HCT116 (cell line): Measurements from ENCODE around the gene ZNF483. TPM values are rescaled to one million over a fixed set of nuclear protein-coding genes. Genes with fewer than 3 reads are reported as not detected.

ENCODE experiments used
- ATAC-seq: fragments of 200-7000 bp; cut with Tn5 transposase; 2 replicates; pipeline ENCODE4 v1.9.1; 2020; ENCODE audit warnings: mild to moderate bottlenecking, moderate library complexity
- BruUV-seq: library from RNA; stranded (reverse); fragments of 400-500 nt; replicated peaks from 2 replicates; lab custom pipeline; 2021; lab: Mats Ljungman, UMichigan
- CTCF ChIA-PET: fragments of 300-600 bp; sonication (Branson Sonifier 250); formaldehyde crosslinking; loops from one replicate; lab custom pipeline; 2021; ENCODE audit warnings: antibody characterized with exemption; lab: Charles Lee
- POLR2A ChIA-PET: fragments of 300-600, 350-600 bp; sonication (Branson Sonifier 250); formaldehyde crosslinking; loops from one replicate; lab custom pipeline; 2021; ENCODE audit warnings: antibody characterized with exemption; lab: Charles Lee
- RAD21 ChIA-PET, 2 experiments: fragments of 300-600 bp; sonication (Branson Sonifier 250); formaldehyde crosslinking; loops; one replicate each; lab custom pipeline; 2023; ENCODE audit warnings: low total read pairs in 2 of 2; ENCODE audit not compliant: uncharacterized antibody in 2 of 2, unreplicated experiment in 2 of 2, low non-redundant PET in 1 of 2; lab: Charles Lee
- DNase-seq: peaks from one replicate; pipeline ENCODE4 v3.0.0-alpha.2; 2010; ENCODE audit warnings: low read depth, low spot score
- H2AFZ ChIP-seq: fragments of 200-600 bp; shearing (Covaris generic), sonication (generic); 2 replicates; pipeline ENCODE4 v1.6.1; 2017; ENCODE audit warnings: low read depth, mixed run types, mixed read lengths, antibody characterized with exemption, low read length; ENCODE audit not compliant: poor library complexity, severe bottlenecking
- H3K27ac ChIP-seq: 2 replicates; pipeline ENCODE4 v1.5.1; 2012; ENCODE audit warnings: low read depth, low read length
- H3K27me3 ChIP-seq: fragments of 200-600 bp; sonication (generic); 2 replicates; pipeline ENCODE4 v1.6.1; 2016; ENCODE audit warnings: mixed run types, low read length, mixed read lengths; ENCODE audit not compliant: insufficient read depth
- H3K36me3 ChIP-seq, 2 experiments: fragments of 200-500 bp in 1 of 2; fragments of 200-600 bp in 1 of 2; sonication (Bioruptor generic) in 1 of 2; sonication (generic) in 1 of 2; 2 replicates each; pipeline versions ENCODE4 v1.5.1 to v1.6.1; 2014 to 2016; ENCODE audit warnings: low read length in 2 of 2, inconsistent platforms in 1 of 2, mixed read lengths in 1 of 2, mixed run types in 1 of 2; ENCODE audit not compliant: insufficient read depth in 2 of 2, control insufficient read depth in 1 of 2
- H3K4me1 ChIP-seq, 2 experiments: fragments of 200-600 bp in 1 of 2; sonication (generic) in 1 of 2; 2 replicates each; pipeline versions ENCODE4 v1.5.1 to v1.6.1; 2012 to 2017; ENCODE audit warnings: low read length in 2 of 2, inconsistent platforms in 1 of 2, mild to moderate bottlenecking in 1 of 2, mixed read lengths in 1 of 2, mixed run types in 1 of 2, moderate library complexity in 1 of 2; ENCODE audit not compliant: insufficient read depth in 2 of 2, control insufficient read depth in 1 of 2
- H3K4me2 ChIP-seq: fragments of 200-600 bp; sonication (generic); 2 replicates; pipeline ENCODE4 v1.6.1; 2017; ENCODE audit warnings: mixed run types, low read length, mixed read lengths
- H3K4me3 ChIP-seq, 2 experiments: fragments of 200-600 bp in 1 of 2; sonication (generic) in 1 of 2; replicated peaks in 1 of 2; 2 replicates each; pipeline ENCODE4 v1.5.1; 2011 to 2016; ENCODE audit warnings: low read length in 2 of 2, control low read depth in 1 of 2, low read depth in 1 of 2, mild to moderate bottlenecking in 1 of 2, mixed read lengths in 1 of 2, mixed run types in 1 of 2
- H3K79me2 ChIP-seq: fragments of 200-600 bp; sonication (generic); 2 replicates; pipeline ENCODE4 v1.6.1; 2017; ENCODE audit warnings: mild to moderate bottlenecking, mixed run types, low read length, moderate library complexity, mixed read lengths; ENCODE audit not compliant: insufficient read depth
- H3K9ac ChIP-seq: fragments of 200-600 bp; sonication (generic); 2 replicates; pipeline ENCODE4 v1.6.1; 2016; ENCODE audit warnings: low read length, mixed read lengths
- H3K9me2 ChIP-seq: fragments of 200-600 bp; sonication (generic), shearing (Covaris generic); 2 replicates; pipeline ENCODE4 v1.6.1; 2017; ENCODE audit warnings: mixed run types, mild to moderate bottlenecking, moderate library complexity; ENCODE audit not compliant: insufficient read depth
- H3K9me3 ChIP-seq, 2 experiments: fragments of 200-500 bp in 1 of 2; fragments of 200-600 bp in 1 of 2; sonication (Bioruptor generic) in 1 of 2; sonication (generic) in 1 of 2; 2 replicates each; pipeline ENCODE4 v1.6.1; 2014 to 2017; ENCODE audit warnings: low read length in 2 of 2, mixed read lengths in 2 of 2, inconsistent platforms in 1 of 2, low read depth in 1 of 2, mild to moderate bottlenecking in 1 of 2, mixed run types in 1 of 2, moderate library complexity in 1 of 2; ENCODE audit not compliant: control insufficient read depth in 1 of 2, insufficient read depth in 1 of 2
- H4K20me1 ChIP-seq: fragments of 200-600 bp; sonication (generic), shearing (Covaris generic); 2 replicates; pipeline ENCODE4 v1.6.1; 2017; ENCODE audit warnings: mixed run types, mild to moderate bottlenecking, moderate library complexity; ENCODE audit not compliant: insufficient read depth
- CBX3 ChIP-seq: IDR thresholded peaks from 2 replicates; pipeline ENCODE4 v1.6.1; 2012; ENCODE audit warnings: low read depth
- EGR1 ChIP-seq: IDR thresholded peaks from 2 replicates; pipeline ENCODE4 v1.6.1; 2012; ENCODE audit warnings: low read depth
- MAX ChIP-seq: IDR thresholded peaks from 2 replicates; pipeline ENCODE4 v1.6.1; 2012
- REST ChIP-seq: IDR thresholded peaks from 2 replicates; pipeline ENCODE4 v1.6.1; 2012; ENCODE audit warnings: low read depth
- ZBTB33 ChIP-seq: IDR thresholded peaks from 2 replicates; pipeline ENCODE4 v1.6.1; 2011; ENCODE audit warnings: mild to moderate bottlenecking, low read length, moderate library complexity; ENCODE audit not compliant: insufficient replicate concordance; ENCODE audit errors: extremely low read depth
- intact Hi-C: fragments of 100-400 bp; cut with micrococcal nuclease; formaldehyde crosslinking; loops from 2 replicates; pipeline ENCODE4 v1.10.0; 2022
- total RNA-seq: library from RNA; stranded (reverse); gene quantifications from one replicate; pipeline ENCODE4 v1.2.1, GENCODE V29; 2021; ENCODE audit not compliant: unreplicated experiment

ZNF483 gene
- total RNA-seq, 1 experiment from 2014 or later, result 5.0 TPM

GRCh38 chr9:111582888-111583287 lies 57.9 kb downstream of the ZNF483 start:
- no peaks in the 10 kb centered on the region for H3K4me1 ChIP-seq
- no peak for ATAC-seq
- H3K27ac ChIP-seq, result no peak overlapping the region
- DNase-seq, result no peak
- H3K79me2 ChIP-seq, result no peaks in the 10 kb centered on the region
- intact Hi-C loops, result no loop called here
- H4K20me1 ChIP-seq, result no peaks in the 10 kb centered on the region
- POLR2A ChIA-PET, result no interaction called here
- H2AFZ ChIP-seq, result no peak overlapping the region
- H3K4me2 ChIP-seq, result no peak overlapping the region
- no peaks in the 10 kb centered on the region for H3K9me3 ChIP-seq
- no peak overlapping the region for H3K9ac ChIP-seq
- H3K36me3 ChIP-seq, result peaks cover 44 to 47% of the 10 kb centered on the region in 2 experiments; a peak in 3 of 4 replicates
- BruUV-seq, result no TSS peak
- RAD21 ChIA-PET, result no interaction called here
- CTCF ChIA-PET, result no interaction called here
- no peak overlapping the region for H3K4me3 ChIP-seq
- no peaks in the 10 kb centered on the region for H3K9me2 ChIP-seq
- no peak for TF ChIP-seq EGR1
- no peak for TF ChIP-seq MAX
- TF ChIP-seq REST, result no peak
- TF ChIP-seq CBX3, result no peak
- TF ChIP-seq ZBTB33, result no peak
- H3K27me3 ChIP-seq, result no peaks in the 10 kb centered on the region
